HG03558 (cell line): ENCODE data around the gene FRMD3.

Experiments used
- ATAC-seq: cut with Tn5 transposase; IDR thresholded peaks from one replicate; pipeline ENCODE4 v1.9.1; 2021; ENCODE audit warnings: moderate number of reproducible peaks; ENCODE audit not compliant: unreplicated experiment; ENCODE audit errors: extremely low read depth

The FRMD3 gene

GRCh38 chr9:83538172-83538889, at the start of gene FRMD3:
Gene FRMD3, minus strand, starts transcription at chr9:83538401. Its CDS starts 170 bp downstream, at chr9:83538231.
- ATAC-seq, result no peak

GRCh38 chr9:83584995-83585394, 46.8 kb upstream of the FRMD3 start:
- ATAC-seq, result no peak

DNA sequence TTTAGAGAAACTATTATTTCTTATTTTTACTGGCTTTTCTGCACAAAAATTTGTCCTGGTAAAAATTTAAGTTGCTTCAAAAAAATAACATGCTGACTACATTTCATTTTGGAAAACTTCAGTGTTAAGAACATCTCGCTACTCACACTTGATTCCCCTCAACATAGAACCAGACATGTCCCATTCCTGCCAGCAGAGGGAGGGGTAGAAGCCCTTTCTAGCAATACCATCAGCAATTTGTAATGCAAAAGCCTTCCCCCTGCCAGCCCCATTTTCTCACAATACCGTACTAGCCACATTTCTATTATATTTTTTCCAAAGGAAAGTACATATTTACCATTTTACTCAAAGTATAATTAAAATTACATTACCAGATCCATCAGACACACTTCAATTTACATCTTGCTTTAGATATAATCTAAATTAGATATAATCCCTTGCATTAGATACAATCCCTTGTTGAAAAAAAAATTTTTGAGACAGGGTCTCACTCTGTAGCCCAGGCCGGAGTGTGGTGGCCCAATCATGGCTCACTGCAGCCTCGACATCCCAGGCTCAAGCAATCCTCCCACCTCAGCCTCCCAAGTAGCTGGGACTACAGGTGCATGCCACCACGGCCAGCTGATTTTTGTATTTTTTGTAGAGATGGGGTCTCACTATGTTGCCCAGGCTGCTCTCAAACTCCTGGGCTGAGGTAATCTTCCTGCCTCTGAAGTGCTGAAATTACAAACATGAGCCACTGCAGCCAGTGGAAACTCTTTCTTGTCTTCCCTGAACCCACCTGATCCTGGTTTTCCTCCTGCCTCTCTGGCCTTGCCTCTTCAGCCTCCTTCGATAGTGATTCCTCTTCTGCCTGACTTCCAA, 45.2 kb upstream of the FRMD3 start:
- no peak for ATAC-seq

GRCh38 chr9:83582029-83582428, 43.8 kb upstream of the FRMD3 start:
- no peak for ATAC-seq

DNA sequence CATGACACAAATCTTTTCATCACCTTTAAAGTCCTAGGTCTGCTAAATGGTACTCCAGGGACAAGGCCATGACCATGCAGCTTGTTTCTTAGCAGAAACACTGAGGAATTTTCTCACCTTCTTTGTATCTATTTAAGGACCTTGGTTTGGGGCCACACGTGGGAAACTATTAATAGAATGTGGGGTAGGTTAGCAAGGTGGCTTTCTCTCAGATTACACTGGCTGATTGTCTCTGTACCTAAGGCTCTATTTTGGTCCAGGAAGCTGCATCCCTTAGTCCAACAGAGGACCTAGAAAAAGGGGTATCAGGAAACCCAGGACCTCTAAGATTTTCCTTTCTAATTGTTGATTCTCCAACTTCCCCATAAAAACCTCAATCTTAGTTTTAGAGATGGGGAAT, 36.3 kb upstream of the FRMD3 start:
- no peak for ATAC-seq

GRCh38 chr9:83572524-83572923, 34.3 kb upstream of the FRMD3 start:
- no peak for ATAC-seq

GRCh38 chr9:83570359-83570758, 32.2 kb upstream of the FRMD3 start:
- ATAC-seq, result no peak

DNA sequence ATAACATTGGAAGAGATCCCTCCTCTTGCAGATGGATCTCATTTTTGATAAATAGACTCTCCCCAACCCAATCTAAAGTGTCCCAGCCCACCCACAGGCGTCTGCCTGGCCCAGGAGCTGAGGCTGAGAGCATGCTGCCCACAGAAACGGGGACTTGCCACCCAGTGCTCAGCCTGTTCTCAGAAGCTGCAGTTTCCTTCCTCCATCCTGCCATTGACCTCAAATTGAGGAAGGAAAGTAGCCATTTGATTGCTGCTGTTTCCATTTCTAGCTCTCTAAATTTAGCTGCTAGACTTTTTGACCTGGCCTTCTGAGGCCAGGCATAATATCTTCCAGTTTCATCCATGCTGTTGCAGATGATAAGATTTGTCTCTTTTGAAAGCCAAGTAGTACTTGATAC, 31.1 kb upstream of the FRMD3 start:
- ATAC-seq, result no peak

- ATAC-seq, result no peak
Observed at GRCh38 chr9:83563360-83563759, 25.2 kb upstream of the FRMD3 start.

GRCh38 chr9:83560169-83560826, 22.1 kb upstream of the FRMD3 start:
- no peak for ATAC-seq

GRCh38 chr9:83557771-83558170, 19.6 kb upstream of the FRMD3 start:
- no peak for ATAC-seq

GRCh38 chr9:83557317-83557716, 19.1 kb upstream of the FRMD3 start:
- ATAC-seq, result no peak

DNA sequence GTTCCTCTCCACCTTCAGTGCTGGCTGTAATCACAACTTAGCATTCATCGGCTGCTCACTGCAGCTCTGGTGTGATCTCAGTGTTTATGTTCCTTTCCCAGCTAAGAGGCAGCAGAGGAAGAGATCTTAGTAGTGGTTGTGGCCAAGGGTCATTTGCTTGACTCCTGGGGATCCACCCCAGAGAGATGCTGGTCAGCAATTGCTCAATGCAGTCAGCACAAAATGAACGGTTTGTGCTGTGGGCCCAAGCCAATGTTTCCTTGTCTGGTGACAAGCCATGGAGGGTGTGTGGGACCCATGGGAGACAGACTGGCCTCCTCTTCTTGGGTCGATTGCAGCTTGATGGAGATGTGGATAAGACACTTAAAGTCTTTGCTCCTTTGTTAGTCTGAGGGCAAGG, 16.1 kb upstream of the FRMD3 start:
- ATAC-seq, result no peak

- no peak for ATAC-seq
Observed at GRCh38 chr9:83544002-83544698, 5.9 kb upstream of the FRMD3 start.

DNA sequence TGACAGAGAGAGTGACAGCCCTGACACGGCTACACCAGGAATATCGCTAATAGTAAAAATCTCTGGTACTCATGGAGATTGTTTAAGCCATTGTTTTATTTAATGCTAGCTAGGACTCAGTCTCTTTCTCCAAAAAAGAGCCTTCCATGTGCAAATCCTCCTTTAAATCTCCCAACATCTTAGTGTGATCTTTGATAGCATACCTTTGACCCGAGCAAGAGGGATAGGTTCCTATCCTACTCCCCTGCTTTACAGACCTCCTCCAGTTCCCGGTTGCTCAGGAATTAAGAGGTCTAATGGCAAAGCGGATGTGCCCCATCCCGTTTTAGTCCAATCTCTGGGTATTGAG, 663 bp upstream of the FRMD3 start:
- ATAC-seq, result no peak

GRCh38 chr9:83537331-83538171, 650 bp downstream of the FRMD3 start:
- no peak for ATAC-seq

GRCh38 chr9:83536332-83536731, 1.9 kb downstream of the FRMD3 start:
- no peak for ATAC-seq

DNA sequence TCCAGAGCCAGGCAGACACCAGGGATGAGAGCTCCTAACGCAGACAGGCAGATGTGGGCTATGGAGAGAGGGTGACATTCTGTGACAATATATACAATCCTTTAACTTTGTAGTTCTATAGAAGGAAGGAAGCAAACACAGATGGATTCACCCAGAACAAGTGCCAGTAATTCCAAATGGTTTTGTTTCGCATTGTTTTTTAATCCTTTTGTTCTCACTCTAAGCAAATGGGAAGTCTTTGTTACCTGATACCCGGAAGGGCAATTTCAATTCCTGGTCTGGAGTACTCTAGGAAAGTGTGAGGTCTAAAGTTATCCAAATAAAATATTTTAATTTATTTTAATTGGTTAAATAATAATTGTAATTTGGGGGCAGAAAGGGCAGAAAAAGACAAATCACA, 2.5 kb downstream of the FRMD3 start:
- no peak for ATAC-seq

GRCh38 chr9:83533296-83533695, 4.9 kb downstream of the FRMD3 start:
- no peak for ATAC-seq

DNA sequence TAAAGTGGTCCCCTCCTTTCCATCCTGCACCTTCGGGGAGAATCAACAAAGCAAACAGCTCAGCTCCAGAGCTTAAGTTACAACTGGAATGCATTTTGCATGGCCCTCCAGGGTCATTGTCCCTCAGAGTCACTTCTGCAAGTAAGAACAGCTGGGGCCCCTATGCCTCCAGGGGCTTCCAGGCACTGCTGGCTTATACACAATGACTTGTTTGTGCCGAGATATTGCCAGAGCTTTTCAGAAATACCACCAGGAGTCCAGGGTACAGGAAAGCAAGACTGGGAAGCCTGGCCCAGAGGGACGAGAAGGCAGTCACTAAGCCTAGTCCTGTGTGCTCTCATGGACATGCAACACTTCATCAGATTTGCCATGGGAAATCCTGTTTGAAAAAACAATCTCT, 11.3 kb downstream of the FRMD3 start:
- no peak for ATAC-seq
